ENCODE results near the gene MAGI1. TPM values are rescaled to one million over a fixed set of nuclear protein-coding genes. Genes with fewer than 3 reads are reported as not detected.

Gene MAGI1
- total RNA-seq, 2 experiments from 2014 or later, result not detected

DNA sequence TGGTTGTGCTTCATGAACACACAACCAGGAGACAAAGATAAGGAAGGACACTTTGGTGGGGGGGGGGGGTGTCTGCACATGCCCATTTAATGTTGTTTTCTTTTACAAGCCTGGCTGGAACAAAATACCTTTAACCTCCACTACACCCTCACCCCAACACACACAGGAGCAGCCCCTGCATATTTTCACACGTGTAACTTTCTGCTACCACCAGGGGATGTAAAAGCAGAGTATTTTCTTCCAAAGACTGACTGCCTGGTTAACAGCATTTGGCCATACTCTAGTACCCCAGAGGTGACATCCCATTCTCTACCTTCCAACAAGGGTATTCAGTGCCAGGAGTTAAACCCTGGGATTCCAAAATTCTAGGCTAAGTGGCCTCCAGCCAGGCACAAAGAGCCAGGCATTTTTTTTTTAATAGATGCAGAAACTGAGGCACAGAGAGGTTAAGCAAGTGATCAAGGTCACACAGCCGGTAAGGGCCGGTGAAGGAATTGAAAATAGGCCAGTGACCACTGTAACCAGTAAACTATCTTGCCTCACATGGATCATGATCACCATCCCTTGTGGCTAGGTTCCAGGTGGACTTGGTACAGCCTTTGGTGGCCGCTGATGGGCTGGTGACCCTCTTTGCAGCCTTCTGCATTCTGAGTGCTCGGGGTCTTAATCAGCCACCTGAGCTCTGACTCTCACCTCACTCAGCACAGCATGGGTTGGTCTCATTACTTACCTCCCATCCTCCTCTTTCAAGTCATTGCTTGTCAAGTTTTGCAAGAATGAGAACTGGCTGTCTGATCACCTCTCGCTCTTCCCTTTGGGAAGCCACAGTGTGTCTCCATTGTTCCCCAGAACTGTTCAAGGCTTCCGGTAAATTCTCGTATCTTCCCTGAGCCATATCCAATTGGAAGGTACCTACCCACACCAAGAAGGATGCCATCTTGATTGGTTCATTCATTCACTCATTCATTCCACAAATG is 20.4 kb downstream of the MAGI1 start:
- DNase-seq, result no peak
- Mint-ChIP-seq H3K27me3 (ENCODE audit: low read depth) (peaks cover 4% of the 10 kb centered on the region), H3K27ac (no peak overlapping the region), H3K4me3 (no peak overlapping the region), H3K36me3 (ENCODE audit: low read depth) (no peaks in the 10 kb centered on the region), H3K9me3 (no peaks in the 10 kb centered on the region), H3K4me1 (ENCODE audit: low read depth) (no peaks in the 10 kb centered on the region)
- CTCF ChIA-PET, result interaction anchor here (0.7 kb wide), 1 partner anchor 204 kb away, joined by 4 read pairs; no protein-coding TSS in a partner anchor
- intact Hi-C loops (cut with micrococcal nuclease), result no loop called here

DNA sequence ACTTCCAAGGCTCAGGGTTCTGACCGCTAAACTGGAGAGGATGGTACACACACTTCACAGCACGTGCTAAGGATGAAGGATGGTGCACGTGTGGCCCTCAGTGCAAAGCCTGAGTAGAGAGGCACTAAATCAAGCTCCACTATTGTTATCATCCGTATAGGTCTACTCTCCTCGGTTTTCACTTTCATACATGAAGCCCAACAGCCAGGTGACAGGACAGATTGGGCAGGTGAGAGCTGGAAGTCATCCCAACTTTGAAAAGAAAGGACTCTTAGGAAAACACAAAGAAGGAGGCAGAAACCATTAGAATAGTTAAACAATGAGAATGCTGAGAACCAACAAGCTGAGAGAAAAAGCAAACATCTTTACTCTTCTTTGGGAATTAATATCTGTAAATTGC is 21.1 kb downstream of the MAGI1 start:
- Mint-ChIP-seq H3K36me3 (ENCODE audit: low read depth) (no peaks in the 10 kb centered on the region), H3K4me3 (no peak overlapping the region), H3K9me3 (no peaks in the 10 kb centered on the region), H3K27ac (no peak overlapping the region), H3K27me3 (ENCODE audit: low read depth) (peaks cover 4% of the 10 kb centered on the region), H3K4me1 (ENCODE audit: low read depth) (no peaks in the 10 kb centered on the region)
- CTCF ChIA-PET, result interaction anchor here (0.7 kb wide), 1 partner anchor 205 kb away, joined by 4 read pairs; no protein-coding TSS in a partner anchor
- intact Hi-C loops (cut with micrococcal nuclease), result no loop called here
- DNase-seq, result no peak

DNA sequence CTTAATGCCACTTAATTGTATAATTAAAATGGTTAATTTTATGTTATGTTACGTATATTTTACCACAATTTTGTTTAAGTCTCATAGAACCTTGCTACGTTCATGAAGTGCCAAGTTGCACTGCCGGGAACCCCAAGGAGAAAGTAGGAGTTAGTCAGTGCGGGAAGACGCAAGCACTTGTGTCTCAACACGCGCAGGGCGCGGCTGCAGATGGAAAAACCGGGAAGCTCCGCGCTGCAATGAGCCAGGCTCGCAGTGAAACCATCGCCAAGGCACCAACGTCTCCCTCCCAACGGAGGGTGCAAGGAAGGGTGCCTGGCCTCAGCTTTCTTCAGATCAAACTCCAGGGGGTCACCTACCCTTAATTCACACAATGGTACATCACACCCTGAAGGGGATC is 21.6 kb downstream of the MAGI1 start:
- CTCF ChIA-PET, result no interaction called here
- no peaks in the 10 kb centered on the region for H3K9me3 Mint-ChIP-seq
- no peak overlapping the region for H3K4me3 Mint-ChIP-seq
- no peak overlapping the region for H3K27ac Mint-ChIP-seq
- no peak for DNase-seq
- H3K4me1 Mint-ChIP-seq (ENCODE audit: low read depth), result no peaks in the 10 kb centered on the region
- H3K36me3 Mint-ChIP-seq (ENCODE audit: low read depth), result no peaks in the 10 kb centered on the region
- peaks cover 4% of the 10 kb centered on the region for H3K27me3 Mint-ChIP-seq (ENCODE audit: low read depth)
- intact Hi-C loops (cut with micrococcal nuclease), result no loop called here

DNA sequence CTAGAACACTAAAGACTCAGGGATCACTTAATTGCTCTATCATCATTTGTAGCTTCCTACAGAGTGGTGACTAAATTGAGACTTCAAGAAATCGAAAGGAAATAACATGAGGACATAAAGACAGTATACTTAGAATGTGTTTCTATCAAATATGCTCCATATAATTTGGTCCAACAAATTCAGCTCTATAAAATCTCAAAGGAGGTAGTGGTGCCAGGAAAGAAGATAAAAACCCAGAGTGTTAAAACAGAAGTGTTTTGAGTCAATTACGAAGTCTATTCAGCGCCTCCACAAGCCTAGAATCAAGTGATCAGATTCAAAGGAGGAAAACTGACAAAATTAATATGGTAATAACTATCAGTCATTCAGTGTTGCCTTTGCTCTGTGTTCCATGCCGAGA is 22.9 kb downstream of the MAGI1 start:
- Mint-ChIP-seq H3K27ac (no peak overlapping the region), H3K4me3 (no peak overlapping the region), H3K36me3 (ENCODE audit: low read depth) (no peaks in the 10 kb centered on the region), H3K4me1 (ENCODE audit: low read depth) (no peaks in the 10 kb centered on the region), H3K9me3 (no peaks in the 10 kb centered on the region), H3K27me3 (ENCODE audit: low read depth) (no peaks in the 10 kb centered on the region)
- intact Hi-C loops (cut with micrococcal nuclease), result no loop called here
- CTCF ChIA-PET, result interaction anchor here (0.6 kb wide), 1 partner anchor 206 kb away, joined by 5 read pairs; no protein-coding TSS in a partner anchor
- DNase-seq, result no peak

DNA sequence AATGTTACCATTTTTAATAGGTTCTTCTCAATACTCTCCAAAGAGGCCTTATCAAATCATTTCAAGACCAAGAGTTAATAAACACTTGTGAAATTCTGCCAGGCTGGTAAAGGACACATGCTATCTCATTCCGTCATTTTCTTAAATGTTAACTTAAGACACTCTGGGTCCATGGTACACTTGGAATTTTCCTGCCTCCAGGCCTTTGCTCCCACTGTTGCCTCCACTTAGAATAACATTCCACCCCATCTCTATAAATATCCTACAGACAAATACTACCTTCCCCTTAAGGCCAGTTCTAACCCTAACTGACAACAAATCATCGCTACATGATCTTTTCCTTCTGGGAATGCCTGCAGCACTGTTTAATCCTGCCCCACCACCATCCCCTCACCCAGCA is 24.1 kb downstream of the MAGI1 start:
- Mint-ChIP-seq H3K9me3 (no peaks in the 10 kb centered on the region), H3K4me3 (no peak overlapping the region), H3K27me3 (ENCODE audit: low read depth) (no peaks in the 10 kb centered on the region), H3K4me1 (ENCODE audit: low read depth) (no peaks in the 10 kb centered on the region), H3K36me3 (ENCODE audit: low read depth) (no peaks in the 10 kb centered on the region), H3K27ac (no peak overlapping the region)
- DNase-seq, result no peak
- intact Hi-C loops (cut with micrococcal nuclease), result no loop called here
- CTCF ChIA-PET, result no interaction called here

DNA sequence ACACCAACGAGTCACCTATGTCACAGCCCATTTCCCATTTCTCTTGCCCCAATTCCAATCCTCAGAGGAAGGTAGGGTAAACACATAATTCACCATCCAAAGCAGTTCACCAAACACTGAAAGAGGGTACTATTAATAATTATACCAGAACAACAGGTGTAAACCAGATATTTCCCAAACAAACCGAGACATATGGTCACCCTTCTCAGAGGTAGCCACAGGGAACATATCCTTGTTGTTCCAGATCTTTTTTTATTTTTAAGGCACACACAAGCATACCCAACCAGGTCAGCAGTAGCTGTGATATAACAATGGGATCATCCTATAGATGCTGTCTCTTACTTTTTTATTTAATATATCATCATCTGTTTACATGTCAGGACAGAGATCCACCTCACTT is 24.7 kb downstream of the MAGI1 start:
- H3K27me3 Mint-ChIP-seq (ENCODE audit: low read depth), result no peaks in the 10 kb centered on the region
- H3K27ac Mint-ChIP-seq, result no peak overlapping the region
- no peaks in the 10 kb centered on the region for H3K9me3 Mint-ChIP-seq
- CTCF ChIA-PET, result no interaction called here
- intact Hi-C loops (cut with micrococcal nuclease), result no loop called here
- no peak overlapping the region for H3K4me3 Mint-ChIP-seq
- DNase-seq, result no peak
- no peaks in the 10 kb centered on the region for H3K4me1 Mint-ChIP-seq (ENCODE audit: low read depth)
- no peaks in the 10 kb centered on the region for H3K36me3 Mint-ChIP-seq (ENCODE audit: low read depth)

DNA sequence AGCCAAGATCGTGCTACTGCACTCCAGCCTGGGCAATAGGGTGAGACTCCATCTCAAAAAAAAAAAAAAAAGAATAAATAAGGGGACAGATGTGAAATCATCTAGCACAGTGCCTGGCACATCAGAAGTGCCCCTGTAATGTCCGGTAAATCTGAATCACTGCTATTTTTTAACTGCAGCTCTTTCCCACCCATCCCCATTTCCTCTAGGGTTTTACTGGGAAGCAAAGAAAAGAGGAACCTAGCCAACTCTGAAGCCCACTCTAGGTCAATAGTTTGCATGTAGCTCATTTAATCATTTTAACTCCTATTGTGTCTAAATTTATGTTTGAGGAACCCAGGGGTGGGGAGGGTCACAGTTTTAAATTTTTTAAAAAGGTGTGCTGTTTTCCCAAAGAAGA is 26.0 kb downstream of the MAGI1 start:
- intact Hi-C loops (cut with micrococcal nuclease), result no loop called here
- no peak for DNase-seq
- Mint-ChIP-seq H3K36me3 (ENCODE audit: low read depth) (no peaks in the 10 kb centered on the region), H3K4me3 (no peak overlapping the region), H3K27ac (no peak overlapping the region), H3K4me1 (ENCODE audit: low read depth) (no peaks in the 10 kb centered on the region), H3K27me3 (ENCODE audit: low read depth) (peaks cover 3% of the 10 kb centered on the region), H3K9me3 (no peaks in the 10 kb centered on the region)
- CTCF ChIA-PET, result interaction anchor here (0.6 kb wide), 1 partner anchor 242 kb away, joined by 3 read pairs; no protein-coding TSS in a partner anchor

DNA sequence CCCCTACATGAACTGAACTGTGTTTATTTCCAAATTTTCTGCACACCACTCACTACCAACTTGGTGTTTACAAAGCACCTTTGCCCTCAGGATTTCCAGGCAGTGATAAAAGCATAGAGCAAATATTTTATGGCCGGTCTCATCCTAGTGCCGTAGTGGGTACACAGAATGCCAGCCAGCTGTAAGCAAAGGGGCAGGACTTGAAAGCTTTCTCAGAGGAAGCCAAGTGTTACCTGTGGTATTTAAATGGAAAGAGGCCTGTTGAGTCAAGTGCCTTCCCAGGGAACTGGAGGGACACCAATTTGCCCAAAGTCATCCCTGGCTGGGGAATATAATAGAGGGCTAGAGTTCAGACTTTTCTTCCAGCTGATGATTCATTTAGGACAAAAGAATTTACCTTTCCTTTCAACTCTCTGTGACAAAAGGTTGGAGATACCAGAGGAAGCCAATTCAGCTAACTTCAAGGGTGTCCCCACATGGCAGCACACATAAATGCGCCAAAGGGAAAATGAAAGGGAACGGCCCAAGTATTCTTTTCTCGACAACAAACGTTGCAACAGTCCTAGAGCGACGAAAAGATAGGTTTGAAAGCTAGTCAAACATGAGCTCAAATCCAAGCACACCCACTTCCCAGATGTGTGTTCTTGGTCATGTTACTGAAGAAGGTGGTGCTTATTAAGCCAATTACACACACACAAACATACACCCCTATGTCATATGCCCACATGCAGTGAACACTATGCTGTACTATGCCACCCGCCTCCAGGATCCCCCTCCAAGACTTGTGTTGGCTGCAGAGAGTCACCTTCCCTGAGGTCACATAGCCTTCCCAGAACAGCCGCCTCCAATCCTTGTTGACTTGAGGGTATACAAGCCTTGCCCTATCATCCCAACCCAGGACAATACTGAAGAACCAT is 27.7 kb downstream of the MAGI1 start:
- Mint-ChIP-seq H3K27me3 (ENCODE audit: low read depth) (peaks cover 7% of the 10 kb centered on the region), H3K9me3 (no peaks in the 10 kb centered on the region), H3K36me3 (ENCODE audit: low read depth) (no peaks in the 10 kb centered on the region), H3K27ac (no peak overlapping the region), H3K4me1 (ENCODE audit: low read depth) (no peaks in the 10 kb centered on the region), H3K4me3 (no peak overlapping the region)
- no peak for DNase-seq
- CTCF ChIA-PET, result no interaction called here
- intact Hi-C loops (cut with micrococcal nuclease), result no loop called here

DNA sequence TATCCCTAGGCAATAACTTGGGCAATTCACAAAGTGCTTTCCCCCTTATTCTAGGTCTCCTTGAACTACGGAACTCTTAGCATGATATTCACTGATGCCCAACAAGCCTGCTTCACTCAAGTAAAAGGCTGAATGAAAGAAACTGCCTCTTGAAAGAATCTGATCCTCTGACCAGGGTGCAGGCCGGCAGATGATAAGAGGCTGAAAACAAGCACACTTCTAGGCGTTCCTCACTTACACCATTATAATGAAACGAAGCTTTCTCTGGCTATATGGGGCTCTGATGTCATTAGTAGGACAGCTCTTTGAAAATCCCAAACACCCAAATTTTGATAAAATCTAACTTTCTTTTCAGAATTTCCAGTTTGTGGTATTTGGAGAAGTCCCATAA is 28.4 kb downstream of the MAGI1 start:
- intact Hi-C loops (cut with micrococcal nuclease), result no loop called here
- DNase-seq, result no peak
- CTCF ChIA-PET, result no interaction called here
- no peaks in the 10 kb centered on the region for H3K9me3 Mint-ChIP-seq
- no peak overlapping the region for H3K4me3 Mint-ChIP-seq
- H3K27me3 Mint-ChIP-seq (ENCODE audit: low read depth), result peaks cover 11% of the 10 kb centered on the region
- no peaks in the 10 kb centered on the region for H3K36me3 Mint-ChIP-seq (ENCODE audit: low read depth)
- H3K27ac Mint-ChIP-seq, result no peak overlapping the region
- no peaks in the 10 kb centered on the region for H3K4me1 Mint-ChIP-seq (ENCODE audit: low read depth)

DNA sequence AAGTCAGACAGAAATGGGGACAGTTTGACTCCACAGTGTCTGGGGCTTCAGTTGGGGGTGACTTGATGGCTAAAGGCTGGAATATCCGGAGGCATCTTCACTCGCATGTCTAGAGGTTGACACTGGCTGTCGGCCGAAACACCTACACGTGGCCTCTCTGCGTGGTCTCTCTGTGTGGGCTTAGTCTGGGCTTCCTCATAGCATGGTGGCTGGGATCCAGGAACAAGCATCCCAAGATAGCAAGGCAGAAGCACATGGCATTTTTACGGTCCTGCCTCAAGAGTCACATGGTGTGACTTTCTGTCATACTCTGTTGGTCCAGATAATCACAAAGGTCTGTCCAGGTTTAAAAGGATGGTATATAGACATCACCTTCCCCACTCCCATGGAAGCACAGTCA is 34.5 kb downstream of the MAGI1 start:
- H3K27ac Mint-ChIP-seq, result no peak overlapping the region
- CTCF ChIA-PET, result no interaction called here
- H3K27me3 Mint-ChIP-seq (ENCODE audit: low read depth), result peaks cover 16% of the 10 kb centered on the region
- intact Hi-C loops (cut with micrococcal nuclease), result no loop called here
- DNase-seq, result no peak
- no peaks in the 10 kb centered on the region for H3K36me3 Mint-ChIP-seq (ENCODE audit: low read depth)
- no peaks in the 10 kb centered on the region for H3K9me3 Mint-ChIP-seq
- H3K4me3 Mint-ChIP-seq, result no peak overlapping the region
- H3K4me1 Mint-ChIP-seq (ENCODE audit: low read depth), result no peaks in the 10 kb centered on the region

DNA sequence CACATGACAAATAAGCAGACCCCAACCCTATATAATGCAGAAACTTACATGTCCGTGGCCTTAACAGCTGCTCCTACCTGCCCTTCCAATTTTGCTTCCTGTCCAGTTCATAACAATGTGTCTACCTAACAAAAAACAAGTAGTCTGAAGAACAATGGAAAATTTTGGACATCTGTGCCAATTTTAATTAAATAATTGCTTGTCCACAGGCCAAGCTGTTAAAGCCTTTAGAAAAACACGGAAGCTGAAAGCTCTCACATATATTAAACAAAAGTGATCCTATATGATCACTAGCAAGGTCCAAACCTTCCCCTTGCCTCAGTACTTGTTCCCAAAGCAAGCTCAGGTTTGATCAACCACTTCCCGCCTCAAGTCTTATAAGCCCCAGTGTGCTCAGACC is 37.1 kb downstream of the MAGI1 start:
- intact Hi-C loops (cut with micrococcal nuclease), result no loop called here
- H3K4me3 Mint-ChIP-seq, result no peak overlapping the region
- no peaks in the 10 kb centered on the region for H3K4me1 Mint-ChIP-seq (ENCODE audit: low read depth)
- no peak overlapping the region for H3K27ac Mint-ChIP-seq
- CTCF ChIA-PET, result no interaction called here
- H3K9me3 Mint-ChIP-seq, result peaks cover 2% of the 10 kb centered on the region
- H3K36me3 Mint-ChIP-seq (ENCODE audit: low read depth), result no peaks in the 10 kb centered on the region
- no peak for DNase-seq
- H3K27me3 Mint-ChIP-seq (ENCODE audit: low read depth), result peaks cover 12% of the 10 kb centered on the region

DNA sequence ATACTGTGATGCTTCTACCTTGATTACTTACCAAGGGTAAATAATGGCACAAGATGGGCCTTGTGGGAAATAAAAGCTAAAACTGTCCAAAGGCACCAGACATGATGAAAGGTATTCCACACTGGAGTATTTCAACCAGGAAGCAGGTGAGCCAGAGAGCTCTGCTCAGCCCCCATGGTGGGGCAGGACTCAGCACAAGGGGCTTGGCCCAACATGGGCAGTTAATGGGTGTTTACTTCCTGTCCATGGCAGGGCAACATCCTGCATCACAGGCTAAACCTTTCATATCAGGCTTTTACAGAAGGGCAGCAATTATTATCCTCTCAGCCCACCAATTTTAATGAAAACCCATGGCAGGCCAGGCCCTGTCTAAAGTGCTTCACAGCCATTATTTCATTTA is 38.2 kb downstream of the MAGI1 start:
- no peak for DNase-seq
- Mint-ChIP-seq H3K27ac (no peak overlapping the region), H3K9me3 (peaks cover 2% of the 10 kb centered on the region), H3K36me3 (ENCODE audit: low read depth) (no peaks in the 10 kb centered on the region), H3K4me1 (ENCODE audit: low read depth) (no peaks in the 10 kb centered on the region), H3K27me3 (ENCODE audit: low read depth) (peaks cover 7% of the 10 kb centered on the region), H3K4me3 (no peak overlapping the region)
- intact Hi-C loops (cut with micrococcal nuclease), result no loop called here
- CTCF ChIA-PET, result no interaction called here
